COLO668 (cell line): ENCODE data around the gene ERP27.

Source experiments
- DNase-seq: peaks from one replicate; lab custom pipeline; 2025; ENCODE audit not compliant: unreplicated experiment; lab: John Stamatoyannopoulos, UW

ERP27 gene

GRCh38 chr12:14871886-14872285 is 66.5 kb downstream of the ERP27 start:
- DNase-seq: no peak

DNA sequence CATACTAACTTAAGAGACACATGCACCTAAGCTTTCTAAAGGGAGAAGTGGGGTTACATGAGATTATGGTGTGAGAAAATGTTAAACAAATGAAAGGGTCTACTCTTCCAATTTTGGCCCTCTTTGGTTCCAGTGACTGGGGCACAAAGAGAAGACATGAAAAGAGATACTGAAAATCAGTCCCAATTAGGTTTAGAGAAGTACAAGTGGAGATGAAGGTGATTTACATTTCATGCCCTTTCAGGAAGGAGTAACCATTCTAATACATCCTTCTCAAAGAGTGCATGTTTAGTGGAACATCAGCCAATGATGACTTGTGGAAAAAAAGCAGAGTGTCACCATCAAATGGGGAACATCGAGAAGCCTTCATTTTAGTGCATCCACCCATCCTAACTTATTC is 67.1 kb downstream of the ERP27 start:
- DNase-seq: no peak

GRCh38 chr12:14868916-14869506 is 69.3 kb downstream of the ERP27 start:
- DNase-seq: no peak
